ENCODE results near the gene FRZB. TPM values are rescaled to one million over a fixed set of nuclear protein-coding genes. Genes with fewer than 3 reads are reported as not detected.

Gene FRZB
- total and polyA plus RNA-seq, 10 donors: 9.5 to 55.1 (median 29.7) TPM

- H3K4me3 ChIP-seq: no peak overlapping the region
- TF ChIP-seq CTCF (IDR thresholded peaks at IDR 0.05 in 8 of 11, conservative IDR thresholded peaks at IDR 0.05 in 3 of 11) (no peak), POLR2A (IDR thresholded peaks at IDR 0.05) (no peak), POLR2AphosphoS5 (IDR thresholded peaks at IDR 0.05) (no peak)
- H3K36me3 ChIP-seq: no peaks in the 10 kb centered on the region
- no peak overlapping the region for H3K27ac ChIP-seq
- whole genome bisulfite sequencing, 5 donors: 64 to 82% (median 69%) methylated on average over 3 of the region's 3 CpGs
- no peaks in the 10 kb centered on the region for H3K4me1 ChIP-seq
- no peak for DNase-seq
- intact Hi-C loops (cut with DNase I; ENCODE audit: low total_unique reads): no loop called here
- H3K27me3 ChIP-seq (replicated peaks in 1 of 7): no peaks in the 10 kb centered on the region
- H3K9me3 ChIP-seq: no peaks in the 10 kb centered on the region
Observed at GRCh38 chr2:182890773-182891378, 24.4 kb upstream of the FRZB start.

GRCh38 chr2:182890305-182890704 lies 23.9 kb upstream of the FRZB start:
- no peak overlapping the region for H3K4me3 ChIP-seq
- no peaks in the 10 kb centered on the region for H3K4me1 ChIP-seq
- H3K27ac ChIP-seq: no peak overlapping the region
- H3K36me3 ChIP-seq: no peaks in the 10 kb centered on the region
- H3K9me3 ChIP-seq: no peaks in the 10 kb centered on the region
- 81 to 95% (median 88%) methylated on average over 7 of the region's 7 CpGs for WGBS, 5 donors
- TF ChIP-seq POLR2AphosphoS5 (IDR thresholded peaks at IDR 0.05): no peak
- TF ChIP-seq CTCF (IDR thresholded peaks at IDR 0.05 in 8 of 11, conservative IDR thresholded peaks at IDR 0.05 in 3 of 11): no peak
- no peak for TF ChIP-seq POLR2A (IDR thresholded peaks at IDR 0.05)
- intact Hi-C loops (cut with DNase I; ENCODE audit: low total_unique reads): no loop called here
- H3K27me3 ChIP-seq (replicated peaks in 1 of 7): no peaks in the 10 kb centered on the region
- no peak for DNase-seq

- Histone ChIP-seq H3K4me3 (no peak overlapping the region), H3K9me3 (no peaks in the 10 kb centered on the region), H3K4me1 (no peaks in the 10 kb centered on the region), H3K36me3 (no peaks in the 10 kb centered on the region), H3K27me3 (replicated peaks in 1 of 7) (no peaks in the 10 kb centered on the region), H3K27ac (no peak overlapping the region)
- TF ChIP-seq CTCF (IDR thresholded peaks at IDR 0.05 in 8 of 11, conservative IDR thresholded peaks at IDR 0.05 in 3 of 11) (no peak), POLR2A (IDR thresholded peaks at IDR 0.05) (no peak), POLR2AphosphoS5 (IDR thresholded peaks at IDR 0.05) (no peak)
- 79 to 89% (median 82%) methylated on average over 4 of the region's 4 CpGs for WGBS, 5 donors
- no peak for DNase-seq
- intact Hi-C loops (cut with DNase I; ENCODE audit: low total_unique reads): no loop called here
Observed at GRCh38 chr2:182887753-182888415, 21.4 kb upstream of the FRZB start.

- no peak for TF ChIP-seq CTCF (IDR thresholded peaks at IDR 0.05 in 8 of 11, conservative IDR thresholded peaks at IDR 0.05 in 3 of 11)
- no peak for TF ChIP-seq POLR2A (IDR thresholded peaks at IDR 0.05)
- no peak for TF ChIP-seq POLR2AphosphoS5 (IDR thresholded peaks at IDR 0.05)
- Histone ChIP-seq H3K27ac (no peak overlapping the region), H3K36me3 (no peaks in the 10 kb centered on the region)
Observed at GRCh38 chr2:182887093-182887492, 20.7 kb upstream of the FRZB start.

More at GRCh38 chr2:182887093-182887492, 20.7 kb upstream of the FRZB start:
- Histone ChIP-seq H3K9me3 (no peaks in the 10 kb centered on the region), H3K27me3 (replicated peaks in 1 of 7) (no peaks in the 10 kb centered on the region), H3K4me3 (no peak overlapping the region), H3K4me1 (no peaks in the 10 kb centered on the region)
- 71 to 79% (median 74%) methylated on average over 6 of the region's 6 CpGs for whole genome bisulfite sequencing, 5 donors
- DNase-seq: no peak
- intact Hi-C loops (cut with DNase I; ENCODE audit: low total_unique reads): no loop called here

Measured in spleen (tissue), 11 donors.